Omental fat pad (tissue), 4 donors: ENCODE results near the gene PLXNB1. TPM values are rescaled to one million over a fixed set of nuclear protein-coding genes. Genes with fewer than 3 reads are reported as not detected.

Experiments
- ATAC-seq: fragments of 150-250 bp; one replicate; pipeline ENCODE4 v1.9.1; 2016; ENCODE audit warnings: mild to moderate bottlenecking, moderate library complexity; ENCODE audit not compliant: low FRiP score
- DNase-seq: peaks from one replicate; pipeline ENCODE4 v3.0.0-alpha.2; 2019; ENCODE audit warnings: low spot score
- total RNA-seq, 4 donors: library from RNA; depleted of rRNA; stranded (reverse); fragments of >200 nt; gene quantifications; one replicate each; pipeline ENCODE4 v1.1.0, GENCODE V29; 2016
- TF ChIP-seq, protein P1 (sequence below), 3 donors: fragments of 450-650 bp; IDR thresholded peaks; one replicate each; pipeline ENCODE4 v1.5.1; 2016 to 2017; ENCODE audit warnings: antibody characterized with exemption in 3 of 3, mild to moderate bottlenecking in 3 of 3, moderate library complexity in 2 of 3

PLXNB1 gene
- total RNA-seq, 4 donors from 2014 or later, result 66.7 to 91.3 (median 77.1) TPM

DNA sequence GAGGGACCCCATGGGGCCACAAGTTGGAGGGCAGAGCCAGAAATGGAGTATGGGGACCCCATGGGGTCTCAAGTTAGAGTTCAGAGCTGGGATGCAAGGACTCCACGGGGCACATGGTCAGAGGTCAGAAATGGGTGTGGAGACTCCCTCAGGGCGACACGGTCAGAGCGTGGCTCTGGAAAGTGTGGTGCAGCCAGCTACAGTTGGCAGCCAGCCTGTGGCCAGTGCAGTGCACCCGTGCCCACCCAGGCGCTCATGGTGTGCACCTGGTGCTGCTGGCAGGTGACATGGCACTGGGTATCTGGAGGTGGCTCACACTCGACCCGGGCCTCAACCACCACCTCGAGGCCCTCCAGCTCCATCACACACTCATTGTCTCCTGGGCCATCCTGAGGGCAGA, 11.2 kb downstream of the PLXNB1 start:
- DNase-seq (no peak), ATAC-seq (no peak)
- TF ChIP-seq, protein P1, sequence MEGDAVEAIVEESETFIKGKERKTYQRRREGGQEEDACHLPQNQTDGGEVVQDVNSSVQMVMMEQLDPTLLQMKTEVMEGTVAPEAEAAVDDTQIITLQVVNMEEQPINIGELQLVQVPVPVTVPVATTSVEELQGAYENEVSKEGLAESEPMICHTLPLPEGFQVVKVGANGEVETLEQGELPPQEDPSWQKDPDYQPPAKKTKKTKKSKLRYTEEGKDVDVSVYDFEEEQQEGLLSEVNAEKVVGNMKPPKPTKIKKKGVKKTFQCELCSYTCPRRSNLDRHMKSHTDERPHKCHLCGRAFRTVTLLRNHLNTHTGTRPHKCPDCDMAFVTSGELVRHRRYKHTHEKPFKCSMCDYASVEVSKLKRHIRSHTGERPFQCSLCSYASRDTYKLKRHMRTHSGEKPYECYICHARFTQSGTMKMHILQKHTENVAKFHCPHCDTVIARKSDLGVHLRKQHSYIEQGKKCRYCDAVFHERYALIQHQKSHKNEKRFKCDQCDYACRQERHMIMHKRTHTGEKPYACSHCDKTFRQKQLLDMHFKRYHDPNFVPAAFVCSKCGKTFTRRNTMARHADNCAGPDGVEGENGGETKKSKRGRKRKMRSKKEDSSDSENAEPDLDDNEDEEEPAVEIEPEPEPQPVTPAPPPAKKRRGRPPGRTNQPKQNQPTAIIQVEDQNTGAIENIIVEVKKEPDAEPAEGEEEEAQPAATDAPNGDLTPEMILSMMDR (IDR thresholded peaks at IDR 0.05), result no peak

GRCh38 chr3:48418140-48418539, 11.7 kb downstream of the PLXNB1 start:
- TF ChIP-seq, protein P1 (IDR thresholded peaks at IDR 0.05), result no peak
- ATAC-seq (no peak), DNase-seq (no peak)

GRCh38 chr3:48417529-48418108, 12.3 kb downstream of the PLXNB1 start:
- ATAC-seq, result no peak
- DNase-seq, result no peak
- TF ChIP-seq, protein P1 (IDR thresholded peaks at IDR 0.05), result no peak

DNA sequence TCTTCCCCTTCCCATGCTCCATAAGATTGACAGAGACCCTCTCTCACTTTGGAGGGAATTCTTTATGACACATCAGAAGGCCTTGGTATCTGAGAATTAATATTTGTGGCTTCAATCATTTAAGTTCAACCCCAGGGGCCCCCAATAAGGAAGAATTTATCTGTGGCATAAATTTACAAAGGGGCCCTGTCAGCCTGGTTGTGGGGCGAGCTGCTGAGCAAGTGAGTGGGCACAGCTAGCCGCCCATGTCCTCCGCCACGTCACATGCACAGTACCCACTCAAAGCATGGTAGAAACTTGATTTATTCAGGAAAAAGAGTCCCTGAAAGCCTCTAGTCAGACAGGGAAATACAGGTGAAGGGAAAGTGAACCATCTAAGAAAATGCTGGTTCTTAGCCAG, 13.3 kb downstream of the PLXNB1 start:
- no peak for ATAC-seq
- TF ChIP-seq, protein P1 (IDR thresholded peaks at IDR 0.05), result no peak
- no peak for DNase-seq

DNA sequence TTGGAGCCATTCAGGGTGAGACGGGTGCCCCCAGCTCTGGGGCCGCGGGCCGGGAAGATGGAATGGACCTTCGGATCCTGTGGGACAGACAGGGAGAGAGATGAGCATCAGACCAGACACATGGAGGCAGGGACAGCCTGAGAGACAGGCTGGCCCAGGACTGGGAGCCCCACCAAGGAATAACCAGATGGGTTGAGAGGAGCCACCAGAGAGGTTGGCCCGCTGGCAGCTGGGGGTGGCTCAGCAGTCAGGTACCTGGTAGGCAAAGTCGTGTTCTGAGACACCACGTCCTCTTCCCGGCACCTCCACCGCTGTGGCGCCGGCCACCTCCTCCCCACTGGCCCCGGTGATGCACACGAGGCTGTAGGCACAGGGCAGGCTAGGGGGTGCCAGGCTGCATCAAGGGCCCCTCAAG, 13.8 kb downstream of the PLXNB1 start:
- TF ChIP-seq, protein P1 (IDR thresholded peaks at IDR 0.05), result no peak
- DNase-seq (no peak), ATAC-seq (no peak)

- DNase-seq, result no peak
- TF ChIP-seq, protein P1 (IDR thresholded peaks at IDR 0.05), result no peak
- no peak for ATAC-seq
These were observed 14.5 kb downstream of the PLXNB1 start for GRCh38 chr3:48415251-48415953.
